IMR-90 (cell line): Measurements from ENCODE around the gene TNNC2. TPM values are rescaled to one million over a fixed set of nuclear protein-coding genes. Genes with fewer than 3 reads are reported as not detected.
"Not testable (repeated sequence)": the region's sequence is repeated elsewhere in the genome, so short reads cannot be mapped to it uniquely, and the experiment has no call there.

Experiments
- ATAC-seq: fragments of 200-7000 bp; cut with Tn5 transposase; 2 replicates; pipeline ENCODE4 v1.9.1; 2020; ENCODE audit warnings: low read depth, mild to moderate bottlenecking, moderate library complexity
- BruUV-seq: library from RNA; stranded (reverse); fragments of 400-500 nt; replicated peaks from 2 replicates; lab custom pipeline; 2021; lab: Mats Ljungman, UMichigan
- CTCF ChIA-PET: fragments of 300-600 bp; formaldehyde crosslinking; extraction: SDS; loops from one replicate; lab custom pipeline; 2021; ENCODE audit warnings: antibody characterized with exemption; lab: Yijun Ruan, JAX
- POLR2A ChIA-PET: fragments of 300-600 bp; sonication (Branson Sonifier 250); formaldehyde crosslinking; loops from one replicate; lab custom pipeline; 2022; ENCODE audit warnings: antibody characterized with exemption; ENCODE audit not compliant: unreplicated experiment; lab: Charles Lee
- DNase-seq: peaks from one replicate; pipeline ENCODE4 v3.0.0; 2013
- H2AFZ ChIP-seq: replicated peaks from 2 replicates; pipeline ENCODE3; 2013; ENCODE audit warnings: low read length, mild to moderate bottlenecking; ENCODE audit not compliant: poor library complexity
- H2AK5ac ChIP-seq: 2 replicates; pipeline ENCODE4 v1.6.1; 2013; ENCODE audit warnings: low read depth, low read length, inconsistent platforms
- H2AK9ac ChIP-seq: replicated peaks from 2 replicates; pipeline ENCODE3; 2013; ENCODE audit warnings: mild to moderate bottlenecking, low read depth, low read length, moderate library complexity; ENCODE audit not compliant: poor library complexity
- H2BK120ac ChIP-seq: 2 replicates; pipeline ENCODE4 v1.6.1; 2013; ENCODE audit warnings: low read depth, low read length, inconsistent platforms
- H2BK15ac ChIP-seq: 3 replicates; pipeline ENCODE4 v1.6.1; 2013; ENCODE audit warnings: low read depth, low read length, inconsistent platforms
- H2BK20ac ChIP-seq: 2 replicates; pipeline ENCODE4 v1.6.1; 2013; ENCODE audit warnings: low read depth, mild to moderate bottlenecking, inconsistent platforms, low read length, moderate library complexity
- H2BK5ac ChIP-seq: 2 replicates; pipeline ENCODE4 v1.6.1; 2013; ENCODE audit warnings: mild to moderate bottlenecking, low read depth, low read length, inconsistent platforms; ENCODE audit not compliant: poor library complexity, severe bottlenecking
- H3K14ac ChIP-seq: replicated peaks from 2 replicates; pipeline ENCODE4 v1.6.1; 2013; ENCODE audit warnings: low read depth, low read length, inconsistent platforms
- H3K18ac ChIP-seq: 2 replicates; pipeline ENCODE4 v1.6.1; 2013; ENCODE audit warnings: low read depth, low read length, control low read depth
- H3K23ac ChIP-seq: 2 replicates; pipeline ENCODE4 v1.6.1; 2013; ENCODE audit warnings: low read depth, low read length, inconsistent platforms
- H3K27ac ChIP-seq: 2 replicates; pipeline ENCODE4 v1.5.1; 2013; ENCODE audit warnings: mild to moderate bottlenecking, control low read depth, low read length; ENCODE audit not compliant: insufficient read depth
- H3K27me3 ChIP-seq: 2 replicates; pipeline ENCODE4 v1.6.1; 2013; ENCODE audit warnings: low read length; ENCODE audit not compliant: control insufficient read depth, insufficient read depth
- H3K36me3 ChIP-seq: 2 replicates; pipeline ENCODE4 v1.6.1; 2013; ENCODE audit warnings: low read length, mixed read lengths; ENCODE audit not compliant: control insufficient read depth, insufficient read depth
- H3K4ac ChIP-seq: 2 replicates; pipeline ENCODE4 v1.6.1; 2013; ENCODE audit warnings: low read depth, low read length, inconsistent platforms
- H3K4me1 ChIP-seq: 2 replicates; pipeline ENCODE4 v1.6.1; 2013; ENCODE audit warnings: low read length, mixed read lengths; ENCODE audit not compliant: control insufficient read depth, insufficient read depth
- H3K4me2 ChIP-seq: 2 replicates; pipeline ENCODE4 v1.6.1; 2013; ENCODE audit warnings: low read depth, mild to moderate bottlenecking, control low read depth, low read length, moderate library complexity
- H3K4me3 ChIP-seq: 2 replicates; pipeline ENCODE4 v1.5.1; 2013; ENCODE audit warnings: low read depth, mild to moderate bottlenecking, control low read depth, low read length, moderate library complexity; ENCODE audit not compliant: insufficient read depth
- H3K56ac ChIP-seq: 2 replicates; pipeline ENCODE4 v1.6.1; 2013; ENCODE audit warnings: low read length, inconsistent platforms; ENCODE audit not compliant: insufficient read depth; ENCODE audit errors: extremely low read depth
- H3K79me1 ChIP-seq, 2 experiments: 2 replicates each; pipeline ENCODE4 v1.6.1; 2013; ENCODE audit warnings: low read length in 2 of 2, inconsistent platforms in 1 of 2, low read depth in 1 of 2
- H3K9ac ChIP-seq: 2 replicates; pipeline ENCODE4 v1.6.1; 2013; ENCODE audit warnings: low read depth, low read length, control low read depth
- H3K9me1 ChIP-seq: 2 replicates; pipeline ENCODE4 v1.6.1; 2013; ENCODE audit warnings: low read length, inconsistent platforms; ENCODE audit not compliant: insufficient read depth
- H3K9me3 ChIP-seq: 2 replicates; pipeline ENCODE4 v1.6.1; 2013; ENCODE audit warnings: low read length; ENCODE audit not compliant: control insufficient read depth, insufficient read depth
- H4K20me1 ChIP-seq: 2 replicates; pipeline ENCODE4 v1.6.1; 2013; ENCODE audit warnings: low read length, inconsistent platforms; ENCODE audit not compliant: insufficient read depth
- H4K5ac ChIP-seq: 2 replicates; pipeline ENCODE4 v1.6.1; 2013; ENCODE audit warnings: mild to moderate bottlenecking, low read depth, low read length, control low read depth
- H4K8ac ChIP-seq, 2 experiments: 2 replicates each; pipeline ENCODE4 v1.6.1; 2013; ENCODE audit warnings: low read depth in 2 of 2, low read length in 2 of 2, control low read depth in 1 of 2, inconsistent platforms in 1 of 2
- H4K91ac ChIP-seq: 2 replicates; pipeline ENCODE4 v1.6.1; 2013; ENCODE audit warnings: low read depth, low read length, inconsistent platforms; ENCODE audit not compliant: insufficient read depth
- WGBS, 2 experiments: methylation state at CpG; one replicate each; pipeline versions ENCODE4 v1.1.5 to v1.1.7; 2013; ENCODE audit warnings: missing lambda C conversion rate in 2 of 2; ENCODE audit not compliant: insufficient read length in 1 of 2; ENCODE audit errors: extremely low coverage in 2 of 2; 5-methylcytosine and 5-hydroxymethylcytosine counted together
- dilution Hi-C: fragments of 300-500 bp; cut with HindIII; formaldehyde crosslinking; loops from one replicate; pipeline ENCODE4 v1.14.3; 2018; ENCODE audit warnings: low sequenced_read_pairs; ENCODE audit not compliant: unreplicated experiment
- in situ Hi-C: fragments of 300-500 bp; cut with MboI; formaldehyde crosslinking; loops from 3 replicates; pipeline ENCODE4 v1.14.3; 2019; ENCODE audit warnings: low sequenced_read_pairs, inconsistent platforms, mixed read lengths
- intact Hi-C: fragments of 100-400 bp; cut with micrococcal nuclease; formaldehyde crosslinking; loops from 2 replicates; pipeline ENCODE4 v1.10.0; 2022
- polyA plus RNA-seq, 3 experiments: library from polyadenylated mRNA; depleted of rRNA; stranded (reverse); fragments of >200 nt; gene quantifications; 2 replicates each; pipeline ENCODE4 v1.2.3, GENCODE V29; 2012; ENCODE audit warnings: low replicate concordance in 1 of 3
- total RNA-seq: library from RNA; depleted of rRNA; stranded (reverse); fragments of >200 nt; gene quantifications from 2 replicates; pipeline ENCODE4 v1.2.3, GENCODE V29; 2012

The TNNC2 gene
- total and polyA plus RNA-seq, 2 of the 4 experiments (the other 2 are of a cell fraction) = 0.46 TPM; not detected in 1

DNA sequence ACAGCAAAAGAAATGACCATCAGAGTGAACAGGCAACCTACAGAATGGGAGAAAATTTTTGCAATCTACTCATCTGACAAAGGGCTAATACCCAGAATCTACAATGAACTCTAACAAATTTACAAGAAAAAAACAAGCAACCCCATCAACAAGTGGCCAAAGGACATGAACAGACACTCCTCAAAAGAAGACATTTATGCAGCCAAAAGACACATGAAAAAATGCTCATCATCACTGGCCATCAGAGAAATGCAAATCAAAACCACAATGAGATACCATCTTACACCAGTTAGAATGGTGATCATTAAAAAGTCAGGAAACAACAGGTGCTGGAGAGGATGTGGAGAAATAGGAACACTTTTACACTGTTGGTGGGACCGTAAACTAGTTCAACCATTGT lies 29.6 kb downstream of the TNNC2 start:
- intact Hi-C loops, H3K9me3 ChIP-seq, H3K27ac ChIP-seq, H3K4ac ChIP-seq, H4K20me1 ChIP-seq, H2AK9ac ChIP-seq, dilution Hi-C loops, H2AFZ ChIP-seq, BruUV-seq, H3K9me1 ChIP-seq, H4K91ac ChIP-seq, H2BK20ac ChIP-seq, DNase-seq, H3K23ac ChIP-seq, H2AK5ac ChIP-seq, POLR2A ChIA-PET, H2BK15ac ChIP-seq, H3K4me3 ChIP-seq, H3K56ac ChIP-seq, H4K8ac ChIP-seq, H3K4me2 ChIP-seq, H3K18ac ChIP-seq, H2BK5ac ChIP-seq, CTCF ChIA-PET, H3K27me3 ChIP-seq, ATAC-seq, H2BK120ac ChIP-seq, H4K5ac ChIP-seq, H3K4me1 ChIP-seq, H3K9ac ChIP-seq, H3K14ac ChIP-seq: not testable (repeated sequence)
- H3K79me1 ChIP-seq = peaks cover 17 to 24% of the 10 kb centered on the region in 2 experiments
- no CpG with 5 or more reads among the region's 1 CpG for WGBS, 2 experiments
- H3K36me3 ChIP-seq = peaks cover 39% of the 10 kb centered on the region
- in situ Hi-C loops = loop anchor here (25.0 kb wide), 3 partner anchors 760 to 1860 kb away; partner anchors contain the start of gene TTPAL
